Mesendoderm (in vitro differentiated cells): ENCODE results near the gene S100A9.

ENCODE experiments used
- DNase-seq: peaks from one replicate; pipeline ENCODE4 v3.0.0; 2013
- H2AK5ac ChIP-seq: 2 replicates; pipeline ENCODE4 v1.6.1; 2013; ENCODE audit warnings: low read length, inconsistent platforms
- H2BK120ac ChIP-seq: 2 replicates; pipeline ENCODE4 v1.6.1; 2013; ENCODE audit warnings: low read depth, mild to moderate bottlenecking, low read length, moderate library complexity, mixed read lengths
- H2BK15ac ChIP-seq: replicated peaks from 2 replicates; pipeline ENCODE4 v1.6.1; 2013; ENCODE audit warnings: low read depth, mild to moderate bottlenecking, moderate library complexity
- H2BK5ac ChIP-seq: 2 replicates; pipeline ENCODE4 v1.6.1; 2013; ENCODE audit warnings: low read length, inconsistent platforms
- H3K18ac ChIP-seq: 2 replicates; pipeline ENCODE4 v1.6.1; 2013; ENCODE audit warnings: mild to moderate bottlenecking, low read length, mixed read lengths
- H3K23ac ChIP-seq: one replicate; pipeline ENCODE4 v1.6.1; 2013; ENCODE audit warnings: low read length
- H3K27ac ChIP-seq: 2 replicates; pipeline ENCODE4 v1.5.1; 2013; ENCODE audit warnings: low read depth, mild to moderate bottlenecking, inconsistent platforms, low read length, moderate library complexity
- H3K27me3 ChIP-seq: 2 replicates; pipeline ENCODE4 v1.6.1; 2013; ENCODE audit warnings: low read length, control low read depth, mild to moderate bottlenecking, inconsistent platforms; ENCODE audit not compliant: insufficient read depth, poor library complexity
- H3K36me3 ChIP-seq: 2 replicates; pipeline ENCODE4 v1.6.1; 2013; ENCODE audit warnings: low read length, inconsistent platforms; ENCODE audit not compliant: control insufficient read depth, insufficient read depth
- H3K4ac ChIP-seq: one replicate; pipeline ENCODE4 v1.6.1; 2013; ENCODE audit warnings: low read depth, mild to moderate bottlenecking, low read length, moderate library complexity
- H3K4me1 ChIP-seq: 2 replicates; pipeline ENCODE4 v1.6.1; 2013; ENCODE audit warnings: low read depth, low read length, inconsistent platforms; ENCODE audit not compliant: control insufficient read depth
- H3K4me2 ChIP-seq: 2 replicates; pipeline ENCODE4 v1.6.1; 2013; ENCODE audit warnings: low read length
- H3K4me3 ChIP-seq: 2 replicates; pipeline ENCODE4 v1.5.1; 2013; ENCODE audit warnings: mild to moderate bottlenecking, low read length
- H3K56ac ChIP-seq: one replicate; pipeline ENCODE4 v1.6.1; 2013; ENCODE audit warnings: low read length
- H3K79me1 ChIP-seq: 2 replicates; pipeline ENCODE4 v1.6.1; 2013; ENCODE audit warnings: low read length, inconsistent platforms
- H3K79me2 ChIP-seq: 2 replicates; pipeline ENCODE4 v1.6.1; 2013; ENCODE audit warnings: mild to moderate bottlenecking, low read length; ENCODE audit not compliant: control insufficient read depth, insufficient read depth
- H3K9ac ChIP-seq: 2 replicates; pipeline ENCODE4 v1.6.1; 2013; ENCODE audit warnings: low read length, inconsistent platforms
- H4K5ac ChIP-seq: one replicate; pipeline ENCODE4 v1.6.1; 2013; ENCODE audit warnings: low read length
- H4K8ac ChIP-seq: one replicate; pipeline ENCODE4 v1.6.1; 2013; ENCODE audit warnings: low read depth, mild to moderate bottlenecking, control low read depth, low read length, moderate library complexity
- WGBS: extraction: QIAGEN DNeasy Blood & Tissue Kit; methylation state at CpG from one replicate; pipeline ENCODE4 v1.1.7; 2013; ENCODE audit warnings: low lambda C conversion rate, missing lambda C conversion rate; ENCODE audit not compliant: insufficient coverage; ENCODE audit errors: extremely low coverage; 5-methylcytosine and 5-hydroxymethylcytosine counted together

Gene S100A9

GRCh38 chr1:153360592-153361479 is 3.2 kb downstream of the S100A9 start:
- no peak overlapping the region for H4K5ac ChIP-seq
- no peak overlapping the region for H3K4me3 ChIP-seq
- no peak overlapping the region for H3K23ac ChIP-seq
- no peaks in the 10 kb centered on the region for H3K36me3 ChIP-seq
- H2BK15ac ChIP-seq = no peak overlapping the region
- H3K18ac ChIP-seq = no peak overlapping the region
- no CpG with 5 or more reads among the region's 11 CpGs for WGBS
- no peak overlapping the region for H3K56ac ChIP-seq
- H3K27me3 ChIP-seq = no peaks in the 10 kb centered on the region
- no peak overlapping the region for H2BK5ac ChIP-seq
- H3K4me1 ChIP-seq = no peaks in the 10 kb centered on the region
- H3K27ac ChIP-seq = no peak overlapping the region
- H3K4me2 ChIP-seq = no peak overlapping the region
- no peak overlapping the region for H4K8ac ChIP-seq
- H3K79me2 ChIP-seq = no peaks in the 10 kb centered on the region
- no peak overlapping the region for H2BK120ac ChIP-seq
- no peak overlapping the region for H3K9ac ChIP-seq
- no peak for DNase-seq
- H2AK5ac ChIP-seq = no peak overlapping the region
- H3K79me1 ChIP-seq = no peaks in the 10 kb centered on the region
- no peak overlapping the region for H3K4ac ChIP-seq

DNA sequence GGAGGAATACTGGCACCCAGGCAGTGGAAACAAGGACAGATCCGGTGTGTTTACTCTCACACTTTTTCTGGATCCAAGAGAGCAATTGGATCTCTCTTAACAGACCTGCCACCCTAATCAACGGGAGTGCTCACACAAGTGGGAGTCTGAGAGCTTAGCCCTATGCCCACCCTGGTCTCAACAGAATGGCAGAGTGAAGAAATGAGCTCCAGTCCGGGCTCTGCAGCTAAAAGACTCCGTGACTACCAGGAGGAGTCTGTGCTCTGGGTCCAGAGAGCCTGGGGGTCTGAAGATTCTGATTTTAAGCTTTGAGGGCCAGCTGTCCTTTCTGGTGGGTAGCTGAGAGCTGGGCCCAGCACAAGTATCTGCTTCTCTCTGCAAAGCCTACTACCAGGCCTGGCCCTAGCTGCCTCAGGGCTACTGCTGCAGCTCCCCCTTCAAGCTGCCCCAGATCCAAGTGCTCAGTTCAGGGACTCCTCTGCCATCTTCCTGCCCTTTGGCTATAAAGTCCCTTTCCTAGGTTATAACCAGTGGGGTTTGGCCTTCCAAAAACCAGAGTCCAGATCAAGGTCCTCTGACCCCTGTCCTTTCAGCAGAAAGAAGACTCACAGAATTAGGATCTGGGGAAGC is 3.9 kb downstream of the S100A9 start:
- Histone ChIP-seq H3K4me3 (no peak overlapping the region), H3K23ac (no peak overlapping the region), H3K79me2 (no peaks in the 10 kb centered on the region), H4K5ac (no peak overlapping the region), H3K27me3 (no peaks in the 10 kb centered on the region), H3K56ac (no peak overlapping the region), H2BK15ac (no peak overlapping the region), H2AK5ac (no peak overlapping the region), H3K36me3 (no peaks in the 10 kb centered on the region), H2BK120ac (no peak overlapping the region), H3K79me1 (no peaks in the 10 kb centered on the region), H3K4me2 (no peak overlapping the region), H3K9ac (no peak overlapping the region), H4K8ac (no peak overlapping the region), H3K27ac (no peak overlapping the region), H3K4me1 (no peaks in the 10 kb centered on the region), H2BK5ac (no peak overlapping the region), H3K18ac (no peak overlapping the region), H3K4ac (no peak overlapping the region)
- no CpG with 5 or more reads among the region's 4 CpGs for WGBS
- no peak for DNase-seq

GRCh38 chr1:153362187-153362775 is 4.6 kb downstream of the S100A9 start:
- Histone ChIP-seq H2BK15ac (no peak overlapping the region), H3K4me3 (no peak overlapping the region), H3K56ac (no peak overlapping the region), H3K9ac (no peak overlapping the region), H3K23ac (no peak overlapping the region), H3K27ac (no peak overlapping the region), H3K79me2 (no peaks in the 10 kb centered on the region), H4K8ac (no peak overlapping the region), H3K27me3 (no peaks in the 10 kb centered on the region), H3K18ac (no peak overlapping the region), H4K5ac (no peak overlapping the region), H2BK120ac (no peak overlapping the region), H3K4ac (no peak overlapping the region), H3K36me3 (no peaks in the 10 kb centered on the region), H3K79me1 (no peaks in the 10 kb centered on the region), H3K4me2 (no peak overlapping the region), H2AK5ac (no peak overlapping the region), H3K4me1 (no peaks in the 10 kb centered on the region), H2BK5ac (no peak overlapping the region)
- DNase-seq = no peak
- WGBS = no CpG with 5 or more reads among the region's 3 CpGs

DNA sequence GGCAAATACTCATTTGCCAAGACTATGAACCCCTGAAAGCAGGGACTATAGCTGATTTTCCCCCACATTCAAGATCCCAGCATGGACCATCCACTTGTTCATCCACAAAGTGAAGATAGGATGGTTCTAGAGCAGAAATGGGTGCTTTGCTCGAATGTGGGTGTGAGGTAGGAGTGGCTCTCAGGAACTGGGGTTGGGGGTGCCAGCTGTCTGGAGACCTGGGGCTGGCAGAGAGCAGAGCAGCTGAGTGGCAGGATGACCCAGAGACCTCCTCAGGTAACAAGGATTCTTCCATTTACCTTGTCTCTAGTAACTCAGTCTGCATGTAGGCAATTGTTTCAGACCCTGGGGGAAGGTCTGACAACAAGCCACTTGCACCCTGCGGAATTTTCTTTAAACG is 6.0 kb downstream of the S100A9 start:
- Histone ChIP-seq H3K18ac (no peak overlapping the region), H3K4ac (no peak overlapping the region), H3K23ac (no peak overlapping the region), H3K27me3 (no peaks in the 10 kb centered on the region), H4K5ac (no peak overlapping the region), H3K4me1 (no peaks in the 10 kb centered on the region), H3K79me1 (no peaks in the 10 kb centered on the region), H3K56ac (no peak overlapping the region), H3K36me3 (no peaks in the 10 kb centered on the region), H3K27ac (no peak overlapping the region), H2BK120ac (no peak overlapping the region), H3K4me3 (no peak overlapping the region), H2BK15ac (no peak overlapping the region), H3K4me2 (no peak overlapping the region), H3K9ac (no peak overlapping the region), H4K8ac (no peak overlapping the region), H3K79me2 (no peaks in the 10 kb centered on the region), H2BK5ac (no peak overlapping the region), H2AK5ac (no peak overlapping the region)
- DNase-seq = no peak
- WGBS = no CpG with 5 or more reads among the region's 3 CpGs

GRCh38 chr1:153364156-153364555 is 6.5 kb downstream of the S100A9 start:
- no peak overlapping the region for H2BK15ac ChIP-seq
- H2BK120ac ChIP-seq = no peak overlapping the region
- no peak overlapping the region for H3K56ac ChIP-seq
- H3K27me3 ChIP-seq = no peaks in the 10 kb centered on the region
- H3K79me1 ChIP-seq = no peaks in the 10 kb centered on the region
- H3K36me3 ChIP-seq = no peaks in the 10 kb centered on the region
- H3K4ac ChIP-seq = no peak overlapping the region
- H3K4me2 ChIP-seq = no peak overlapping the region
- H2AK5ac ChIP-seq = no peak overlapping the region
- no peaks in the 10 kb centered on the region for H3K4me1 ChIP-seq
- H3K9ac ChIP-seq = no peak overlapping the region
- H2BK5ac ChIP-seq = no peak overlapping the region
- H3K4me3 ChIP-seq = no peak overlapping the region
- H3K18ac ChIP-seq = no peak overlapping the region
- no peak for DNase-seq
- no peak overlapping the region for H4K5ac ChIP-seq
- H3K27ac ChIP-seq = no peak overlapping the region
- H4K8ac ChIP-seq = no peak overlapping the region
- H3K79me2 ChIP-seq = no peaks in the 10 kb centered on the region
- H3K23ac ChIP-seq = no peak overlapping the region
